Nephron progenitor cell (in vitro differentiated cells): ENCODE measurements around the gene LDAF1.
"Not testable (repeated sequence)": the region's sequence is repeated elsewhere in the genome, so short reads cannot be mapped to it uniquely, and the experiment has no call there.

ENCODE experiments used
- DNase-seq: peaks from one replicate; pipeline ENCODE4 v3.0.0; 2021
- H3K27ac Mint-ChIP-seq: 2 replicates; pipeline ENCODE4 v1.8.0; 2021; ENCODE audit warnings: mild to moderate bottlenecking, moderate library complexity, mixed read lengths
- H3K27me3 Mint-ChIP-seq: 2 replicates; pipeline ENCODE4 v1.8.0; 2021; ENCODE audit warnings: mild to moderate bottlenecking, low read depth, mixed read lengths; ENCODE audit not compliant: poor library complexity
- H3K36me3 Mint-ChIP-seq: 2 replicates; pipeline ENCODE4 v1.8.0; 2021; ENCODE audit warnings: low read depth, mixed read lengths
- H3K4me1 Mint-ChIP-seq: 2 replicates; pipeline ENCODE4 v1.8.0; 2021; ENCODE audit warnings: mixed read lengths
- H3K4me3 Mint-ChIP-seq: 2 replicates; pipeline ENCODE4 v1.8.0; 2021; ENCODE audit warnings: mild to moderate bottlenecking, moderate library complexity, mixed read lengths
- H3K9me3 Mint-ChIP-seq: 2 replicates; pipeline ENCODE4 v1.8.0; 2021; ENCODE audit warnings: mild to moderate bottlenecking, moderate library complexity, mixed read lengths
- CTCF ChIP-seq: fragments of 200-600 bp; sonication (generic); IDR thresholded peaks from 2 replicates; pipeline ENCODE4 v1.5.0; 2021; ENCODE audit warnings: antibody characterized with exemption

The LDAF1 gene

DNA sequence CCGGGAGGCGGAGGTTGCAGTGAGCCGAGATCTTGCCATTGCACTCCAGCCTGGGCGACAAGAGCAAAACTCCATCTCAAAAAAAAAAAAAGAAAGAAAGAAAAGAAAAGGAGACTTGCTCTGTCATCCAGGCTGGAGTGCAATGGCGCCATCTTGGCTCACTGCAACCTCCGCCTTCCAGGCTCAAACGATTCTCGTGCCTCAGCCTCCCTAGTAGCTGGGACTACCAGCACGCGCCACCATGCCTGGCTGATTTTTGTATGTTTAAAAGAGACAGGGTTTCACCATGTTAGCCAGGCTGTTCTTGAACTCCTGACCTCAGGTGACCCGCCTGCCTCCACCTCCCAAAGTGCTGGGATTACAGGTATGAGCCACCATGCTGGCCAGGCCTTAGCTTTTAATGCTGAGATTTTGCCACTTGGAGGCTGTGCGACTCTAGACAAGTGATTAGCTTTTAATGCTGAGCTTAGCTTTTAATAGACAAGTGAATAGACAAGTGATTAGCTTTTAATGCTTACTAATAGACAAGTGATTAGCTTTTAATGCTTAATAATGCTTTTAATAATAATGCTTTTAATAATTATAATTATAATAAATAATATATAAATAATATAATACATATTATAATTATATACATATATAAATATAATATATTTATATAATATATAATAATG, 9.6 kb downstream of the LDAF1 start:
- H3K36me3 Mint-ChIP-seq, result peaks cover 41% of the 10 kb centered on the region
- no peak for TF ChIP-seq CTCF
- no peak overlapping the region for H3K27ac Mint-ChIP-seq
- H3K27me3 Mint-ChIP-seq, result no peaks in the 10 kb centered on the region
- no peak for DNase-seq
- H3K4me3 Mint-ChIP-seq, result no peak overlapping the region
- H3K9me3 Mint-ChIP-seq, result no peaks in the 10 kb centered on the region
- peaks cover 6% of the 10 kb centered on the region for H3K4me1 Mint-ChIP-seq

- no peak overlapping the region for H3K27ac Mint-ChIP-seq
- TF ChIP-seq CTCF, result no peak
Measured at GRCh38 chr16:21169249-21169981, 10.9 kb downstream of the LDAF1 start.

DNA sequence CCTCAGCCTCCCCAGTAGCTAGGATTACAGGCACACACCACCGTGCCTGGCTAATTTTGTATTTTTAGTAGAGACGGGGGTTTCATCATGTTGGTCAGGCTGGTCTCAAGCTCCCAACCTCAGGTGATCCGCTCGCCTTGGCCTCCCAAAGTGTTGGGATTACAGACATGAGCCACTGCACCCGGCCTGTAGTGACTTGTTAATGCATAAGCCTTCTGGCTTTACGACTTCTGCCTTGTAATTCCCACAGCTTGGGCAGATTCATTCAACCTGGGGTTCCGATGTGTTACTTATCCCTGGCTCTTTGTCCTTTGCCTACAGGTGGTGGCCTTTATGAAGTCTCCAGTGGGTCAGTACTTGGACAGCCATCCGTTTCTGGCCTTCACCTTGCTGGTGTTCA, 11.6 kb downstream of the LDAF1 start:
- not testable (repeated sequence) for H3K4me1 Mint-ChIP-seq, H3K9me3 Mint-ChIP-seq, H3K4me3 Mint-ChIP-seq, H3K27me3 Mint-ChIP-seq, DNase-seq, H3K27ac Mint-ChIP-seq
- peaks cover 28% of the 10 kb centered on the region for H3K36me3 Mint-ChIP-seq

More at GRCh38 chr16:21169249-21169981, 10.9 kb downstream of the LDAF1 start:
- Mint-ChIP-seq H3K4me1 (peaks cover 5% of the 10 kb centered on the region), H3K4me3 (no peak overlapping the region), H3K36me3 (peaks cover 35% of the 10 kb centered on the region), H3K9me3 (no peaks in the 10 kb centered on the region), H3K27me3 (no peaks in the 10 kb centered on the region)
- DNase-seq, result no peak

- Mint-ChIP-seq H3K36me3 (peaks cover 44% of the 10 kb centered on the region), H3K4me3 (no peak overlapping the region), H3K4me1 (no peaks in the 10 kb centered on the region), H3K9me3 (no peaks in the 10 kb centered on the region), H3K27ac (peak overlapping the region; percentile 59), H3K27me3 (no peaks in the 10 kb centered on the region)
- TF ChIP-seq CTCF, result no peak
- no peak for DNase-seq
Measured at GRCh38 chr16:21172650-21173049, 14.2 kb downstream of the LDAF1 start.

GRCh38 chr16:21175397-21175796, 16.9 kb downstream of the LDAF1 start:
- TF ChIP-seq CTCF, result no peak
- H3K27me3 Mint-ChIP-seq, result no peaks in the 10 kb centered on the region
- peaks cover 9% of the 10 kb centered on the region for H3K9me3 Mint-ChIP-seq
- no peaks in the 10 kb centered on the region for H3K4me1 Mint-ChIP-seq
- no peak overlapping the region for H3K4me3 Mint-ChIP-seq
- no peak overlapping the region for H3K27ac Mint-ChIP-seq
- no peak for DNase-seq
- peaks cover 64% of the 10 kb centered on the region for H3K36me3 Mint-ChIP-seq

- no peak for DNase-seq
- peaks cover 2% of the 10 kb centered on the region for H3K27me3 Mint-ChIP-seq
- no peak for TF ChIP-seq CTCF
- H3K4me3 Mint-ChIP-seq, result no peak overlapping the region
- H3K4me1 Mint-ChIP-seq, result no peaks in the 10 kb centered on the region
- no peak overlapping the region for H3K27ac Mint-ChIP-seq
- peaks cover 78% of the 10 kb centered on the region for H3K36me3 Mint-ChIP-seq
- H3K9me3 Mint-ChIP-seq, result peaks cover 39% of the 10 kb centered on the region
Measured at GRCh38 chr16:21179126-21179982, 20.9 kb downstream of the LDAF1 start.
